Stimulated activated naive CD8-positive, alpha-beta T cell treated with anti-CD3 and anti-CD28 coated beads, Interleukin-15, Interleukin-2, amounts not matched to agents 100 ng/mL and 50 ng/mL, for 24 hours (primary cell): Measurements from ENCODE around the gene LAMA2.

ENCODE experiments used
- H3K27ac Mint-ChIP-seq: one replicate; pipeline ENCODE4 v1.8.0; 2021; ENCODE audit warnings: mild to moderate bottlenecking, mixed read lengths
- H3K27me3 Mint-ChIP-seq: one replicate; pipeline ENCODE4 v1.8.0; 2021; ENCODE audit warnings: mixed read lengths
- H3K36me3 Mint-ChIP-seq: one replicate; pipeline ENCODE4 v1.8.0; 2021; ENCODE audit warnings: low read depth, mixed read lengths
- H3K4me1 Mint-ChIP-seq: one replicate; pipeline ENCODE4 v1.8.0; 2021; ENCODE audit warnings: low read depth, mixed read lengths
- H3K4me3 Mint-ChIP-seq: one replicate; pipeline ENCODE4 v1.8.0; 2021; ENCODE audit warnings: mild to moderate bottlenecking, mixed read lengths
- H3K9me3 Mint-ChIP-seq: one replicate; pipeline ENCODE4 v1.8.0; 2021; ENCODE audit warnings: mixed read lengths

Gene LAMA2

GRCh38 chr6:128883906-128884305, 968 bp downstream of the LAMA2 start:
- H3K4me3 Mint-ChIP-seq: no peak overlapping the region
- no peaks in the 10 kb centered on the region for H3K9me3 Mint-ChIP-seq
- peaks cover 32% of the 10 kb centered on the region for H3K27me3 Mint-ChIP-seq
- H3K27ac Mint-ChIP-seq: no peak overlapping the region
- H3K4me1 Mint-ChIP-seq: peaks cover 4% of the 10 kb centered on the region
- H3K36me3 Mint-ChIP-seq: no peaks in the 10 kb centered on the region

GRCh38 chr6:128885381-128885780, 2.4 kb downstream of the LAMA2 start:
- no peak overlapping the region for H3K27ac Mint-ChIP-seq
- no peak overlapping the region for H3K4me3 Mint-ChIP-seq
- H3K9me3 Mint-ChIP-seq: no peaks in the 10 kb centered on the region
- peaks cover 32% of the 10 kb centered on the region for H3K27me3 Mint-ChIP-seq
- peaks cover 4% of the 10 kb centered on the region for H3K4me1 Mint-ChIP-seq
- no peaks in the 10 kb centered on the region for H3K36me3 Mint-ChIP-seq

GRCh38 chr6:128886706-128887105, 3.8 kb downstream of the LAMA2 start:
- H3K36me3 Mint-ChIP-seq: no peaks in the 10 kb centered on the region
- H3K4me3 Mint-ChIP-seq: no peak overlapping the region
- peaks cover 30% of the 10 kb centered on the region for H3K27me3 Mint-ChIP-seq
- no peaks in the 10 kb centered on the region for H3K9me3 Mint-ChIP-seq
- no peak overlapping the region for H3K27ac Mint-ChIP-seq
- peaks cover 4% of the 10 kb centered on the region for H3K4me1 Mint-ChIP-seq

GRCh38 chr6:128888444-128889175, 5.7 kb downstream of the LAMA2 start:
- Mint-ChIP-seq H3K27me3 (peaks cover 17% of the 10 kb centered on the region), H3K9me3 (no peaks in the 10 kb centered on the region), H3K4me3 (no peak overlapping the region), H3K27ac (no peak overlapping the region), H3K36me3 (no peaks in the 10 kb centered on the region), H3K4me1 (no peaks in the 10 kb centered on the region)

- H3K9me3 Mint-ChIP-seq: peaks cover 2% of the 10 kb centered on the region
- H3K27me3 Mint-ChIP-seq: peaks cover 10% of the 10 kb centered on the region
- H3K4me1 Mint-ChIP-seq: no peaks in the 10 kb centered on the region
- no peak overlapping the region for H3K27ac Mint-ChIP-seq
- H3K36me3 Mint-ChIP-seq: no peaks in the 10 kb centered on the region
- H3K4me3 Mint-ChIP-seq: no peak overlapping the region
Measured at GRCh38 chr6:128889870-128890269, 6.9 kb downstream of the LAMA2 start.

GRCh38 chr6:128892079-128892478, 9.1 kb downstream of the LAMA2 start:
- peaks cover 4% of the 10 kb centered on the region for H3K27me3 Mint-ChIP-seq
- H3K4me3 Mint-ChIP-seq: no peak overlapping the region
- no peak overlapping the region for H3K27ac Mint-ChIP-seq
- H3K9me3 Mint-ChIP-seq: peaks cover 3% of the 10 kb centered on the region
- no peaks in the 10 kb centered on the region for H3K36me3 Mint-ChIP-seq
- no peaks in the 10 kb centered on the region for H3K4me1 Mint-ChIP-seq

- Mint-ChIP-seq H3K9me3 (peaks cover 3% of the 10 kb centered on the region), H3K36me3 (no peaks in the 10 kb centered on the region), H3K4me1 (no peaks in the 10 kb centered on the region), H3K27me3 (peaks cover 4% of the 10 kb centered on the region), H3K27ac (no peak overlapping the region), H3K4me3 (no peak overlapping the region)
Measured at GRCh38 chr6:128899341-128900050, 16.6 kb downstream of the LAMA2 start.

GRCh38 chr6:128903715-128904114, 20.8 kb downstream of the LAMA2 start:
- H3K36me3 Mint-ChIP-seq: no peaks in the 10 kb centered on the region
- no peak overlapping the region for H3K4me3 Mint-ChIP-seq
- H3K9me3 Mint-ChIP-seq: no peaks in the 10 kb centered on the region
- no peaks in the 10 kb centered on the region for H3K4me1 Mint-ChIP-seq
- H3K27me3 Mint-ChIP-seq: no peaks in the 10 kb centered on the region
- no peak overlapping the region for H3K27ac Mint-ChIP-seq

GRCh38 chr6:128914051-128914450, 31.1 kb downstream of the LAMA2 start:
- H3K27ac Mint-ChIP-seq: no peak overlapping the region
- H3K27me3 Mint-ChIP-seq: peaks cover 3% of the 10 kb centered on the region
- no peak overlapping the region for H3K4me3 Mint-ChIP-seq
- H3K36me3 Mint-ChIP-seq: no peaks in the 10 kb centered on the region
- no peaks in the 10 kb centered on the region for H3K4me1 Mint-ChIP-seq
- H3K9me3 Mint-ChIP-seq: no peaks in the 10 kb centered on the region

GRCh38 chr6:128918886-128919285, 35.9 kb downstream of the LAMA2 start:
- Mint-ChIP-seq H3K27ac (no peak overlapping the region), H3K4me3 (no peak overlapping the region), H3K27me3 (peaks cover 4% of the 10 kb centered on the region), H3K4me1 (no peaks in the 10 kb centered on the region), H3K9me3 (peaks cover 4% of the 10 kb centered on the region), H3K36me3 (no peaks in the 10 kb centered on the region)

- Mint-ChIP-seq H3K4me3 (no peak overlapping the region), H3K27ac (no peak overlapping the region), H3K36me3 (no peaks in the 10 kb centered on the region), H3K27me3 (peaks cover 4% of the 10 kb centered on the region), H3K4me1 (no peaks in the 10 kb centered on the region), H3K9me3 (peaks cover 4% of the 10 kb centered on the region)
Measured at GRCh38 chr6:128919412-128920180, 36.7 kb downstream of the LAMA2 start.

GRCh38 chr6:128925765-128926164, 42.8 kb downstream of the LAMA2 start:
- H3K4me3 Mint-ChIP-seq: no peak overlapping the region
- H3K9me3 Mint-ChIP-seq: peaks cover under 1% of the 10 kb centered on the region
- H3K27me3 Mint-ChIP-seq: peaks cover 13% of the 10 kb centered on the region
- no peaks in the 10 kb centered on the region for H3K36me3 Mint-ChIP-seq
- no peaks in the 10 kb centered on the region for H3K4me1 Mint-ChIP-seq
- no peak overlapping the region for H3K27ac Mint-ChIP-seq

GRCh38 chr6:128929869-128930268, 46.9 kb downstream of the LAMA2 start:
- peaks cover 14% of the 10 kb centered on the region for H3K27me3 Mint-ChIP-seq
- H3K9me3 Mint-ChIP-seq: no peaks in the 10 kb centered on the region
- no peaks in the 10 kb centered on the region for H3K4me1 Mint-ChIP-seq
- H3K4me3 Mint-ChIP-seq: no peak overlapping the region
- H3K36me3 Mint-ChIP-seq: no peaks in the 10 kb centered on the region
- no peak overlapping the region for H3K27ac Mint-ChIP-seq

- no peak overlapping the region for H3K27ac Mint-ChIP-seq
- H3K36me3 Mint-ChIP-seq: no peaks in the 10 kb centered on the region
- no peaks in the 10 kb centered on the region for H3K9me3 Mint-ChIP-seq
- no peaks in the 10 kb centered on the region for H3K4me1 Mint-ChIP-seq
- H3K4me3 Mint-ChIP-seq: no peak overlapping the region
- peaks cover 14% of the 10 kb centered on the region for H3K27me3 Mint-ChIP-seq
Measured at GRCh38 chr6:128930321-128930720, 47.4 kb downstream of the LAMA2 start.

- Mint-ChIP-seq H3K27me3 (peaks cover 18% of the 10 kb centered on the region), H3K36me3 (no peaks in the 10 kb centered on the region), H3K27ac (no peak overlapping the region), H3K9me3 (no peaks in the 10 kb centered on the region), H3K4me3 (no peak overlapping the region), H3K4me1 (no peaks in the 10 kb centered on the region)
Measured at GRCh38 chr6:128932061-128932460, 49.1 kb downstream of the LAMA2 start.
